Stimulated activated naive B cell treated with anti-CD40 and anti-IgM and Interleukin-4, amounts not matched to agents 10 μg/mL and 1 μg/mL and 100 μg/mL, for 72 hours (primary cell): ENCODE results near the gene STRIP1.

Experiments
- ATAC-seq, 2 donors: fragments of 150-1000 bp; cut with Tn5 transposase; replicated peaks; 2 replicates each; pipeline ENCODE4 v1.10.0; 2021; ENCODE audit warnings: moderate library complexity in 1 of 2
- DNase-seq: peaks from one replicate; pipeline ENCODE4 v3.0.0; 2021
- H3K27ac Mint-ChIP-seq: one replicate; pipeline ENCODE4 v1.8.0; 2022; ENCODE audit warnings: mild to moderate bottlenecking, mixed read lengths
- H3K27me3 Mint-ChIP-seq, 2 donors: one replicate each; pipeline ENCODE4 v1.8.0; 2022; ENCODE audit warnings: mixed read lengths in 2 of 2
- H3K36me3 Mint-ChIP-seq, 2 donors: one replicate each; pipeline ENCODE4 v1.8.0; 2022; ENCODE audit warnings: mixed read lengths in 2 of 2, mild to moderate bottlenecking in 1 of 2
- H3K4me1 Mint-ChIP-seq, 2 donors: one replicate each; pipeline ENCODE4 v1.8.0; 2022; ENCODE audit warnings: mixed read lengths in 2 of 2, mild to moderate bottlenecking in 1 of 2
- H3K4me3 Mint-ChIP-seq, 2 donors: one replicate each; pipeline ENCODE4 v1.8.0; 2022; ENCODE audit warnings: mild to moderate bottlenecking in 2 of 2, mixed read lengths in 2 of 2, moderate library complexity in 1 of 2
- H3K9me3 Mint-ChIP-seq, 2 donors: one replicate each; pipeline ENCODE4 v1.8.0; 2022; ENCODE audit warnings: mixed read lengths in 2 of 2, mild to moderate bottlenecking in 1 of 2

STRIP1 gene

DNA sequence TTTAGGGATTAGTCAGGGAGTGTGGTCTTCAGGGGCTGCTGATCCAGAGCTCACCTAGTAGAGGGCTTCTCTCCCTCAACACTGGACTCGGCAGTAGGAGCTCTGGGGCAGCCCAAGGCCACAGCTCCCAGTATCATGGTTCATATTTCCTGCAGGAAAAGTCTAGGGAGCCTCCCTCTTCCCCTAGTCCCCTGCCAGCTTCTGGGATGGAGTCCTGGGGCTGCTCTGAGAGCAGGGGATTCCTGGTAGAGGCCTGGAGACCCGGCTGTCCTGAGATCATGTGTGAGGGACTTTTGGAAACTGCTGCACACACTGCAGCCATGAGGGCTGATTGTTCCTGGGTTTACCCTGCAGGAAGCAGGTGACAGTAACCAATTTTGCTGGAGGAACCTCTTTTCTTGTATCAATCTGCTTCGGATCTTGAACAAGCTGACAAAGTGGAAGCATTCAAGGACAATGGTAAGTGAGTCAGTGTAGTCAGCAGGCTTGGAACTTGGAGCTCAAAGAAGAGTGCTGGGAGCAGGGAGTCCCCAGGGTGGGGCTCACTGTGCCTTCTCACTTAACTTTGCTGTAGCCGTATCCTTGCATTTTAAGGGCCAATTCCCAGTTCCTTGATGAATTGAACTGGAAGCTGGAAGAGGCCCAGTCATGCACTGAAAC, 16.3 kb downstream of the STRIP1 start:
- H3K27ac Mint-ChIP-seq = no peak overlapping the region
- no peaks in the 10 kb centered on the region for H3K9me3 Mint-ChIP-seq
- H3K4me1 Mint-ChIP-seq = no peaks in the 10 kb centered on the region
- H3K27me3 Mint-ChIP-seq = no peaks in the 10 kb centered on the region
- ATAC-seq = no peak
- DNase-seq = no peak
- peaks cover 50 to 59% of the 10 kb centered on the region in 2 donors for H3K36me3 Mint-ChIP-seq
- H3K4me3 Mint-ChIP-seq = no peak overlapping the region

DNA sequence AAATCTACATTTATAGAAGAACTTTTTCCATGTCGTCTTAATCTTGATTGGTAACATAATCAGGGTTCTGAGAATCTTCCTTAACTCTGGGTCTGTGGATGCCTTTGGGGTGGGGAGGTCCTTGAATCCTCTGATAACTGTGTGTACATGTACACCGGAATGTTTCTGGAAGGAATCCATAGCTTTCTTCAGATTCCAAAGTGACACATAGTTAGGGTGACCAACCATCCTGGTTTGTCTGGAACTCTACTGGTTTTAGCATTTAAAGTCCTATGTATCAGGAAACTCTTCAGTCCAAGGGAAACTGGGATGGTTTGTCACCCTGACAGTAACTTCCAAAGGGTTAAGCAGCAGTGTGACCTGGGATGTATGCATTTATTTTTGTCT, 16.8 kb downstream of the STRIP1 start:
- no peak for DNase-seq
- Mint-ChIP-seq H3K36me3 (peaks cover 48 to 57% of the 10 kb centered on the region in 2 donors), H3K4me1 (no peaks in the 10 kb centered on the region), H3K9me3 (no peaks in the 10 kb centered on the region), H3K27me3 (no peaks in the 10 kb centered on the region), H3K27ac (no peak overlapping the region), H3K4me3 (no peak overlapping the region)
- ATAC-seq = no peak

DNA sequence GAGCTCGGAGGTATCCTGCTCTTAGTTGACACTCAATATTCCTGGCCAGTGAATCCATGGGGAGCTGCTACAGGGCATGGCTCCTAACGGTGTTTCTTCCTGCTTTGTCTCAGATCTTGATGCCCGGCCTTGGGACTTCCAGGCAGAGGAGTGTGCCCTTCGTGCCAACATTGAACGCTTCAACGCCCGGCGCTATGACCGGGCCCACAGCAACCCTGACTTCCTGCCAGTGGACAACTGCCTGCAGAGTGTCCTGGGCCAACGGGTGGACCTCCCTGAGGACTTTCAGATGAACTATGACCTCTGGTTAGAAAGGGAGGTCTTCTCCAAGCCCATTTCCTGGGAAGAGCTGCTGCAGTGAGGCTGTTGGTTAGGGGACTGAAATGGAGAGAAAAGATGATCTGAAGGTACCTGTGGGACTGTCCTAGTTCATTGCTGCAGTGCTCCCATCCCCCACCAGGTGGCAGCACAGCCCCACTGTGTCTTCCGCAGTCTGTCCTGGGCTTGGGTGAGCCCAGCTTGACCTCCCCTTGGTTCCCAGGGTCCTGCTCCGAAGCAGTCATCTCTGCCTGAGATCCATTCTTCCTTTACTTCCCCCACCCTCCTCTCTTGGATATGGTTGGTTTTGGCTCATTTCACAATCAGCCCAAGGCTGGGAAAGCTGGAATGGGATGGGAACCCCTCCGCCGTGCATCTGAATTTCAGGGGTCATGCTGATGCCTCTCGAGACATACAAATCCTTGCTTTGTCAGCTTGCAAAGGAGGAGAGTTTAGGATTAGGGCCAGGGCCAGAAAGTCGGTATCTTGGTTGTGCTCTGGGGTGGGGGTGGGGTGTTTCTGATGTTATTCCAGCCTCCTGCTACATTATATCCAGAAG, 19.4 kb downstream of the STRIP1 start:
- Mint-ChIP-seq H3K9me3 (no peaks in the 10 kb centered on the region), H3K36me3 (peaks cover 46 to 55% of the 10 kb centered on the region in 2 donors), H3K27me3 (no peaks in the 10 kb centered on the region), H3K4me3 (no peak overlapping the region), H3K27ac (no peak overlapping the region), H3K4me1 (no peaks in the 10 kb centered on the region)
- ATAC-seq (peak; percentile 85 to 90), DNase-seq (peak; percentile 34)

DNA sequence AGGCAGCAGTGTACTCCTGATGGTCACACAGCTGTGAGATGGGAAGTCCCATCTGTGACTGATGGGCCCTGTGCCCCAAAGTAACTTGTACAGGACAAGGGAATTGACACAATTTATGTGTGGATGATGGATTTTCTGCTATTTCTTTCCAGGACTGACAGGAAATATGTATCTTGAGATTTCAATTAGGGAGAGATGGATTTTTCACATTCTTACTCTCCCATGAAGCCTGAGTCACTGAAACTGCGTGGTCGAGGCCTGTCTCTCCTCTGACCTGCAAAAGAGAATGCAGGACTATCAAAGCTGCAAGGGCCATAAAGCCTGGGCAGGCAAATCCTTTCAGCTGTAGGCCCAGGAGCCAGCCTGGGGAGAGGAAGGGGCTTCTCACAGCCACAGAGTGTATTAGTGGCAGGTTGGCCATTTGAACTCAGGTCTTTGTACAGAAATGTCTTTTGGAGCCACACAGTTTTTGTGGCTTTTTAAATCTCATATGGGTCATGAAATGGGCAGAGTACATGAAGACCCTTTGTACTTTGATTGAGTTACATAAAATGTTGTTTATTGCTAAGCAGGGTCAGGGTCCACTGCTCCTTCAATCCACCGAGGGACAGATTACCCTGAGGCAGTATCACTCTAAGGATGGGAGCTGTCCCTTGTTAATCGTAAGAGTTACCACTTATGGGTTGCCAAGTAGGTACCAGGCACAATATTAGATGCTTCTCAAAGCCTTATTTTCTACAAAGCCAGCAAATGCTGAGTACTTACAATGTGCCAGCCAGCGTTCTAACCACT, 21.3 kb downstream of the STRIP1 start:
- no peak overlapping the region for H3K4me3 Mint-ChIP-seq
- H3K4me1 Mint-ChIP-seq = peaks cover 0 to 2% of the 10 kb centered on the region in 2 donors
- peaks cover 56 to 66% of the 10 kb centered on the region in 2 donors for H3K36me3 Mint-ChIP-seq
- no peaks in the 10 kb centered on the region for H3K27me3 Mint-ChIP-seq
- no peak for ATAC-seq
- no peaks in the 10 kb centered on the region for H3K9me3 Mint-ChIP-seq
- DNase-seq = no peak
- no peak overlapping the region for H3K27ac Mint-ChIP-seq

GRCh38 chr1:110056285-110056683, 21.9 kb downstream of the STRIP1 start:
- peaks cover 0 to 2% of the 10 kb centered on the region in 2 donors for H3K4me1 Mint-ChIP-seq
- H3K9me3 Mint-ChIP-seq = no peaks in the 10 kb centered on the region
- H3K4me3 Mint-ChIP-seq = no peak overlapping the region
- ATAC-seq = no peak
- no peaks in the 10 kb centered on the region for H3K27me3 Mint-ChIP-seq
- no peak for DNase-seq
- H3K36me3 Mint-ChIP-seq = peaks cover 57 to 70% of the 10 kb centered on the region in 2 donors
- no peak overlapping the region for H3K27ac Mint-ChIP-seq

DNA sequence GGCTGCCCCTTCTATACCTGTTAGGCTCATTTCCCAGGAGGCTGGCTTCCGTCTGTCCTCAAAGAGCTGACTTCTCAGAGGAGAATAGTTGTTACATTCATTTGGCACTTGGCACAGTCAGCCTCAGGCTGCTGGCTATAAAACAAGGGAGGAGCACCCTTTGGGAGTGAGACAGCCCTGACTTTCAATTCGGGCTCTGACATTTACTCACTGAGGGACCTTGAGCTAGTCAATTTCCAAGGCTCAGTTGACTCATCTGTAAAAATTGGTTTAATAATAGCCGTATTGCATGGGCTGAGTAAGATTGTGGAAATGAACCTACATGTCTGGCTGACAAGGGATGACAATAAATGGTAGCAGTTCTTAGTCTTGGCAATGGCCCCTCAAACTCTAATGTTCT, 22.4 kb downstream of the STRIP1 start:
- peaks cover 55 to 72% of the 10 kb centered on the region in 2 donors for H3K36me3 Mint-ChIP-seq

DNA sequence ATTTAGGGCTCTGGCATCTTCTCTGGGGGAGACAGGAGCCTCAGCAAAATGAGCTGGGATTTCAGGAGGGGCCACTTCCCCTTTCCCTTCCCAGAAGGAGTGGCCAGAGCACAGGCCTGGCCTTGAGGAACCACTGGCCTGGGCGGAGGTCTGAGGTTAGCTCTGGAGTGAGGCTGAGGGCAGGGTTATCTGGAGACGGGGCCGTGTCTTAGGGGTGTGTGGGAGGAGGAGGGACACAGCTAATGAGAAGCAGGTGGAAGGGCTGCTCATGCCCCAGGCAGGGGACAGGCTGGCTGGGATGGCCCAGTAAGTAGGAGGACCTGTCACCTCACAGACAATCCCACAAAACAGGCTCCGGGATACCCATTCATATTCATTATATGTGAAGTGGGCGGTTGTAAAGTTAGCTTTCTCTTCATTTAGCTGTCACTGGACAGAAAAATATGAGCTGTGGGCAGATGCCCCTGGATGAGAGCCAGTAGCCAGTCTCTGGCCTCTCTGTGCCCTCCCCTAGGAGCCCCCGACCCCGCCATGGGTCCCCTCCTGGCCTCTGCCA, 23.6 kb downstream of the STRIP1 start:
- Mint-ChIP-seq H3K9me3 (no peaks in the 10 kb centered on the region), H3K36me3 (peaks cover 50 to 67% of the 10 kb centered on the region in 2 donors), H3K4me1 (peaks cover 0 to 2% of the 10 kb centered on the region in 2 donors), H3K4me3 (no peak overlapping the region), H3K27me3 (no peaks in the 10 kb centered on the region), H3K27ac (peak overlapping the region; percentile 56)
- DNase-seq = no peak
- no peak for ATAC-seq

More for the DNA sequence above, 22.4 kb downstream of the STRIP1 start:
- ATAC-seq = no peak
- Mint-ChIP-seq H3K4me3 (no peak overlapping the region), H3K9me3 (no peaks in the 10 kb centered on the region), H3K27me3 (no peaks in the 10 kb centered on the region), H3K4me1 (peaks cover 0 to 2% of the 10 kb centered on the region in 2 donors), H3K27ac (no peak overlapping the region)
- DNase-seq = no peak

GRCh38 chr1:110058591-110058990, 24.2 kb downstream of the STRIP1 start:
- H3K36me3 Mint-ChIP-seq = peaks cover 46 to 63% of the 10 kb centered on the region in 2 donors
- no peak overlapping the region for H3K27ac Mint-ChIP-seq
- DNase-seq (no peak), ATAC-seq (no peak)
- H3K4me1 Mint-ChIP-seq = peaks cover 0 to 2% of the 10 kb centered on the region in 2 donors
- peaks cover 0 to under 1% of the 10 kb centered on the region in 2 donors for H3K27me3 Mint-ChIP-seq
- H3K4me3 Mint-ChIP-seq = no peak overlapping the region
- H3K9me3 Mint-ChIP-seq = no peaks in the 10 kb centered on the region

- Mint-ChIP-seq H3K36me3 (peaks cover 43 to 60% of the 10 kb centered on the region in 2 donors), H3K4me3 (no peak overlapping the region), H3K4me1 (peaks cover 0 to 2% of the 10 kb centered on the region in 2 donors), H3K9me3 (no peaks in the 10 kb centered on the region), H3K27ac (no peak overlapping the region), H3K27me3 (peaks cover 0 to 5% of the 10 kb centered on the region in 2 donors)
- DNase-seq = no peak
- ATAC-seq = no peak
Observed at GRCh38 chr1:110059133-110059863, 24.9 kb downstream of the STRIP1 start.

DNA sequence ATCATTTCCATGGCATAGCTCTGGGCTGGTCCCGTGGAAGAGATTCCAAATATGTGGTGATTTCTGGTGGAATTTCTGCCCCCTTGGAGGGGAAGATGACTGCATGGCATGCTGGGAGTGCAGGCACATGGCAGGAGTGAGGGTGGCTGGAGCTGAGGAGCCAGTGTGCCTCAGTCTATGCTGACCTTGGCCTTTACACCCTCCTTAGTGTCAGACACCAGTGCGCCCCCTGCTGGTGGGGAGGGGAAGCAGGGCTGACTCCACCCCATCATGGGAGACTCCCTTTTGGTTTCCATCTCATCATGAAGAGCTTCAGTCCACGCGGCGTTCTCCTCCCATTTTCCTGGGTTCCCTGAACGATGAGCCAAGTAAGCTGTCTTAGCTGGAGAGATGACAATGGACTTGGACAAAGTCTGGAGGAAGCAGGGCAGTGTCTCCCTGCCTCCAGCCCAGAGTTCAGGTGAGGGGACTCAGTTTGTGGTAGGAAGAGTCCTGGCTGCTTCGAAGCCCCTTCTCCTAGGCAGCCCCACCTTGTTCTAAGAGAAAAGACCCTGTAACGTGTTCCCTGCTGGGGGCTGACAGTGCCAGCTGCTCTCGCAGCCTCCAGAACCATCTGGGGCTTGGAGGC, 25.7 kb downstream of the STRIP1 start:
- peaks cover 43 to 54% of the 10 kb centered on the region in 2 donors for H3K36me3 Mint-ChIP-seq
- peaks cover 0 to 2% of the 10 kb centered on the region in 2 donors for H3K4me1 Mint-ChIP-seq
- H3K27me3 Mint-ChIP-seq = peaks cover 0 to 13% of the 10 kb centered on the region in 2 donors
- no peak overlapping the region for H3K4me3 Mint-ChIP-seq
- H3K27ac Mint-ChIP-seq = no peak overlapping the region
- ATAC-seq (peak; percentile 74), DNase-seq (no peak)
- H3K9me3 Mint-ChIP-seq = no peaks in the 10 kb centered on the region

GRCh38 chr1:110060662-110061060, 26.2 kb downstream of the STRIP1 start:
- ATAC-seq (no peak), DNase-seq (no peak)
- H3K36me3 Mint-ChIP-seq = peaks cover 39 to 53% of the 10 kb centered on the region in 2 donors
- peaks cover 0 to 2% of the 10 kb centered on the region in 2 donors for H3K4me1 Mint-ChIP-seq
- H3K27ac Mint-ChIP-seq = no peak overlapping the region
- H3K27me3 Mint-ChIP-seq = peaks cover 2 to 13% of the 10 kb centered on the region in 2 donors
- H3K4me3 Mint-ChIP-seq = no peak overlapping the region
- no peaks in the 10 kb centered on the region for H3K9me3 Mint-ChIP-seq

DNA sequence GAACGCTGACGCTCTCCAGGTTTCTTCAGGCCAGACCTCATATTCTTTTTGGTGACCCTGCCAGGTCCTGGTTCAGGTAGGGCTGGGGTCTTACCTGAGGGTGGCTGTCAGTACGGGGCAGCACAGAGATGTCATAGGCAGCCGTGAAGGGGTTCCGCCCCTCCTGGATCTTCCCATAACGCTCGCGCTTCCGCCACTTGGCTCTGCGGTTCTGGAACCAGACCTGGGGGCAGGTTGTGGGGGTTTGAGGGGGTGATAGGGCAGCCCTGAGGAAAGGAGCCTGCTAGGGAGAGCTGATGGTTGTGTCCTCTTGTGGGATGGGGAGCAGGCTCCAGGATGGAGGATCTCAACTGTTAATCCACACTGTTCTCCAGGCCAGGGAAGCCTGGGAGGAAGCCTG, 26.9 kb downstream of the STRIP1 start:
- H3K27ac Mint-ChIP-seq = no peak overlapping the region
- no peak overlapping the region for H3K4me3 Mint-ChIP-seq
- H3K9me3 Mint-ChIP-seq = no peaks in the 10 kb centered on the region
- H3K27me3 Mint-ChIP-seq = peaks cover 9 to 20% of the 10 kb centered on the region in 2 donors
- peaks cover 0 to 2% of the 10 kb centered on the region in 2 donors for H3K4me1 Mint-ChIP-seq
- peaks cover 37 to 57% of the 10 kb centered on the region in 2 donors for H3K36me3 Mint-ChIP-seq
- DNase-seq (no peak), ATAC-seq (no peak)

DNA sequence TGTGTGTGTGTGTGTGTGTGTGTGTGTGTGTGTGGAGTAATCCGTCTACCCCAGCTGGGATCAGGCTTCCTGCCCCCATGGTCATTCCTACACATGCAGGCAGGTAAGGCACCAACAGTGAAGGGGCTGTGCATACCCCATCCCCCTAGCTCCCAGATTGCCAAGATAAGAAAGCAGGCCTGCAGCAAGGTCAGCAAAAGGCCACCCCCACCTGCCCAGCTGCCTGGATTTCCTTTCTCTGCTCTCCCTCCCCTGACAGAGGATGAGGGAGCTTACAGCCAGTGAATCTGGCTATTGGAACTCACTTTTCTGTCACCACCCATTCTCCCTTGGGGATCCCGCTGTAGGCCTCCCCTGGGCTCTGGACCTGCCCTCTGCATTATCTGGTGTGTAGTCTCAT, 28.2 kb downstream of the STRIP1 start:
- H3K4me1 Mint-ChIP-seq = peaks cover 1 to 2% of the 10 kb centered on the region in 2 donors
- no peak overlapping the region for H3K4me3 Mint-ChIP-seq
- H3K27me3 Mint-ChIP-seq = peaks cover 18 to 30% of the 10 kb centered on the region in 2 donors
- no peaks in the 10 kb centered on the region for H3K9me3 Mint-ChIP-seq
- ATAC-seq (no peak), DNase-seq (no peak)
- peaks cover 33 to 52% of the 10 kb centered on the region in 2 donors for H3K36me3 Mint-ChIP-seq
- no peak overlapping the region for H3K27ac Mint-ChIP-seq
